OCI-LY3 (cell line): ENCODE results near the gene NT5DC3.

Experiments
- CTCF ChIP-seq: fragments of 200-600, 300-600 bp; sonication (generic); IDR thresholded peaks from 2 replicates; pipeline ENCODE4 v1.5.1; 2014; ENCODE audit warnings: antibody characterized with exemption, low read length, low read depth
- EZH2phosphoT487 ChIP-seq: fragments of 200-600 bp; shearing (Covaris generic); IDR thresholded peaks from 2 replicates; pipeline ENCODE4 v1.6.1; 2018; ENCODE audit warnings: antibody characterized with exemption, mixed run types, low read depth

DNA sequence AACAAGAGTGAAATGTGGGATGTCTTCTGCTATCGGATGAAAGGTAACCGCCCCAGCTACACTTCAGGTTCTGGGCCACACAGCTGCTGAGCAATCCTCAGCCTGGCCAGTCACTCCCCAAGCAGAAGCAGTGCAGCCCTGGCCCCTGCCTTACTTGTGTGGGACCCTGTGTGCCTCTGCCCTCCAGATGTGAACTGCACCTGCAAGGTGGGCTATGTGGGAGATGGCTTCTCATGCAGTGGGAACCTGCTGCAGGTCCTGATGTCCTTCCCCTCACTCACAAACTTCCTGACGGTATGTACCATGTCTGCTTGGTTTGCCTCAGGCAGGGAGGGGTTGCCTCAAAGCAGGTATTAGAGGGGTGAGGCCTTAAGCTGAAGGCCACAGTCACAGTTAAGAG lies 85.6 kb downstream of the NT5DC3 start:
- TF ChIP-seq CTCF (no peak), EZH2phosphoT487 (no peak)
